Activated CD8-positive, alpha-beta memory T cell treated with anti-CD3 and anti-CD28 coated beads for 1 hour (primary cell): ENCODE data around the gene PSME3IP1.
"Not testable (repeated sequence)": the region's sequence is repeated elsewhere in the genome, so short reads cannot be mapped to it uniquely, and the experiment has no call there.

ENCODE experiments used
- DNase-seq, 2 donors: peaks; one replicate each; pipeline ENCODE4 v3.0.0-alpha.2; 2020; ENCODE audit warnings: low read depth in 1 of 2; ENCODE audit errors: extremely low read depth in 1 of 2

Gene PSME3IP1

DNA sequence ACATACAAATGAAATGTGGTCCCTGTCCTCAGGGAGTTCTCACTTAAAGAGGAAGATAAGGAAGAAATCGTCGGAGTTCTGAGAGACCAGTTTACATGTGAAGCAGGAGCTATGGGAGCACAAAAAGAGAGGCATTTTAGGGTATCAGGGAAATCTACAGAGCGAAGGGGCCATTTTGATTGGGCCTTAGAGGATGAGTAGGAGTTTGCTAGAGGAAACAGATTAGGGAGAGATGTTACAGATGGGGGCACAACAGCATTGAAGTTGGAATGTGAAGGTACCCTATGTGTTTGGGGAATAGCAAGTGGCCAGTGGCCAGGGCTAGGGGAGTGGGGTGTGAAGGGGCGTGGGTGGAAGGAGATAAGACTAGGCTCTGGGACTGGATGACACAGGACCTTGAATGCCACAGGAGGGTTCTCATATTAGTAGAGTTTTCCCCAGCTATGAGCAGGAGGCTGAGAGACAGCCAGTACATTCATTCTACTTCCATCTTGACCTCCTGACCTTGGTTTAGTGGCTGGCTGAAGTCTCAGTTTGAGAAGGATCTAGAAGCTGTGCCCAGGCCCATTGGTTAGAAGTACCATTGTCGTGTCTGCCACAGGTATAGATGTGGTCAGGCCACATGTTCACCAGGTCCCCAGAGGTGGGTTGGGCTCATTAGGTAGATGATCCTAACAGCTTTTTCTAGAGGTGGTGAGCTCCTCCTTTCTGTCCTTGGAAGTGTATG lies 58.6 kb downstream of the PSME3IP1 start:
- DNase-seq = no peak

DNA sequence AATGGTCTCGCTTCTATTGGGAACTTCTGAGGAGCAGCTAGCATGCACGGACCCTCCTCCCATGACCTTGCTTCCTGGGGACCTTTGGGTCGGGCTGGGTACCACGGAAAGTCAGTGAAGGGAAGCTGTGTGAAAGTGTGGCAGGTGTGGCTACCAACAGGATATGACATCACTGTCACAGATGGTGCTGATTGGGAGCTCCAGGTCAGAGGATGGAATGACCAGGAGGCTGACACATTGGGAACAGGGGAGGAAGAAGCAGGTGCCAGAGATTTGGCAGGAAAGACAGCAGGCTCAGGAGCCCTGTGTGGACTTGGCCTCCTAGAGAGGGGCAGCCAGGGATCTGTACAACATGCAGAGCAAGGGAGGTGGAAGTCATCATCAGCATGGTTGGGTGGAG lies 59.4 kb downstream of the PSME3IP1 start:
- no peak for DNase-seq

DNA sequence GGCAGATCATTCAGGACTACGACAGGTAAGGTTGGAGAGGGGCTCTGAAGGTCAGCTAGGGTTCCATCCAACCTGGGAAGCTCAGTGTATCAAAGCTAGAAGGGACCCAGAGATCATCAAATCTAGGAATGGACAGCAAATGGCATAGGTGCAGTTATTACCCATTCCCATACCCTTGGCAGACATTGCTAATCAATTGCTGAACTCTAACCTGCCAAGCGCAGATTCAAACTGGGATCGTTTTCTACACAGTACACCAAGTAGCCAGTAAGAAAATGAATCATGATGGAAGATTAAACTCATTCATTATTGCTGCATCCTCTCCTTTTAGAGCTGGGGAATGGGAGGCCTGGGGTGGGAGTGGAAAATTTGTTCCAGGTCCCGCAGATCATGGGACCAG lies 59.9 kb downstream of the PSME3IP1 start:
- DNase-seq = no peak

DNA sequence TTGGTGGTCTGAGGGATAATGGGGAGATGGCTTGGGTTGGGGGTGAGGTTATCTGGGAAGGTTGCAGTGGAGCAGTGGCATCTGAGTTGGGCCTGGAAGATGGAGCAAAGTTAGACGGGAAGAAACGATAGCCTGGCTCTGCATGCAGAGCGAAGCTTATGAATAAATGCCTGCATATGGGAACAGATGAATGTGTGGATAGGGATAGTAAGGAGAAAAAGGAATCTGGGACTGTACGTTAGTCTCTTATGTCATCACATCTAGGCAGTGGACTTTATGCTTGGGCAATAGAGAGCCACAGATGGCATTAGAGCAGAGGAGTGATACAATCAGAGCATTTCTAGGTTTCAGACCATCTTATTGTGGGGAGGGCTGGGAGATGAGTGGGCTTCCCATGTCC lies 60.5 kb downstream of the PSME3IP1 start:
- DNase-seq = no peak

DNA sequence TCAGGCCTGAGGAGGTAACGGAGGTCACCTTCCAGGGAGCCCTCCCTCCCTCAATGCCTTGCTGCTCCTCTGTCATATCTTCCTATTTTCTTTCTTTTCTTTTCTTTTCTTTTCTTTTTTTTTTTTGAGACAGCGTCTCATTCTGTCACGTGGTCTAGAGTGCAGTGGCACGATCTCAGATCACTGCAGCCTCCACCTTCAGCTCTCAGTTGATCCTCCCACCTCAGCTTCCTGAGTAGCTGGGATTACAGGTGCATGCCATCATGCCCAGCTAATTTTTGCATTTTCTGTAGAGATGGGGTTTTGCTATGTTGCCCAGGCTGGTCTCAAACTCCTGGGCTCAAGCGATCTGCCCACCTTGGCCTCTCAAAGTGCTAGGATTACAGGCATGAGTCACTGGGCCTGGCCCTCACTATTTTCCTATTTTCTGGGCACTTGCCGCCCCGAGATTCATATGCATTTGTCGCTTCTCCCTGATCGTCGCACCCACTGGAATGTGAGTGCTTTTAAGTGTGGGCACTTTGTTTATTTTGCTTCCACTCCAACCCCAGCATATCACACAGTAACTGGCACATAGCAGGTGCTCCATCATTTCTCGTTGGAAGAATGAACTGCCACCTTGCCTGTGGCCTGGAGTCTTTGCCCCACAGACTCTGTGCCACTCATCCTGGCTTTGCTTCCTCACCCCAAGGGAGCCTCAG lies 61.7 kb downstream of the PSME3IP1 start:
- no peak for DNase-seq

DNA sequence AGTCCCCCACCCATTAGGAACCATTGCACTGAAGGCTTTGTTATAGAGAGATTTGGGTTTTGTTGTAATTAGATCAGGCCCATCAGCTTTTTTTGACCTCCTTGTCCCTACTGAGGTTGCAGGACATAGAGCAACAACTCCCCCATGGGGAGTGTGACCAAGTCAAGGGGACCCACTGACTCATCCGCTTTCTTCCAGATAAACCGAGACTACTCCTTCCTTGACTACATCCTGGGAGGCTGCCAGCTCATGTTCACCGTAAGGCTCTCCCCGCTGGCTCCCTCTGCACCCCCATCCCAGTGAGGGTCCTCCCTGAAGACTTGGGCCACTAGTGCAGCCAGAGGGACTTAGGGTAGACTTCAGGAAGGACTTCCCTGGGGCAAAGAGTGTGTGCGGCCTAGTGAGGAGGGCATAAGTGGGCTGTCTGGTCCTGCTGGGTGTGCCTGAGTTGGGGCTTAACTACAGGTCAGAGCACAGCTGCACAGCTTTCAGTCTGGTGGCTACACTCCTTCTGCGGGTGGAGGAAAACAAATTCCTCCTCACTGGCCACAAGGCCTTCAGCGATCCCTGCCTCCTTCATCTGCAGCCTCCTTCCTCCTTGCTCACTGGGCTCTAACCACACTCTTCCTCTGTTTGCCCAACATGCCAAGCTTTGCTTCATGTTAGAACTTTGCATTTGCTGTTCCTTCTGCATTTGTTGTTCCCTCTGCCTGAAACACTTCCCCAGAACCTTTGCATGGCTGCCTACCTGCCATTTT lies 62.4 kb downstream of the PSME3IP1 start:
- no peak for DNase-seq

DNA sequence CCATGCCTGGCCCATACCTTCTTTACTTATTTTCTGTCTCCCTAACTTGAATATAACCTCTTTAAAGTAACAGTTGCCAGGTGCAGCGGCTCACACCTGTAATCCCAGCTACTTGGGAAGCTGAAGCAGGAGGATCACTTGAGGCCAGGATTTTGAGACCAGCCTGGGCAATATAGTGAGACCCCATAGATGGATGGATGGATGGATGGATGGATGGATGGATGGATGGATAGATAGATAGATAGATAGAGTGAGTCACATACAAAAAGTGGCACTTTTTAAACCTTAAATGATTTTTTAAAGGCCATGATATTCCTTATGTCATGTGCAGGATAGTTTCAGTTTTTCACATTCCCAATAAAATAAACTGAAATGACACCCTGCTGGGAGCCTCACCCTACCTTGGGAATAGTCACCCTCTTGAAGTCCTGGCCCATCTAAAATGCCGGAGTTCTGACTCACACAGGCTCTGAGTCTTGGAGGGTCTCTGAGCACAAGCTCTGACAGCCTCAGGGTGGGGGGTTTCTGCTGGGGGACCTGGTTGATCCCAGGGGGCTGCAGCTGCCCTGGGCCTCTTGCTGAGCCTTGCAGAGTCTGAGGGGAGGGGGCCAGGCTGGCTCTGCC lies 67.3 kb downstream of the PSME3IP1 start:
- DNase-seq = no peak

DNA sequence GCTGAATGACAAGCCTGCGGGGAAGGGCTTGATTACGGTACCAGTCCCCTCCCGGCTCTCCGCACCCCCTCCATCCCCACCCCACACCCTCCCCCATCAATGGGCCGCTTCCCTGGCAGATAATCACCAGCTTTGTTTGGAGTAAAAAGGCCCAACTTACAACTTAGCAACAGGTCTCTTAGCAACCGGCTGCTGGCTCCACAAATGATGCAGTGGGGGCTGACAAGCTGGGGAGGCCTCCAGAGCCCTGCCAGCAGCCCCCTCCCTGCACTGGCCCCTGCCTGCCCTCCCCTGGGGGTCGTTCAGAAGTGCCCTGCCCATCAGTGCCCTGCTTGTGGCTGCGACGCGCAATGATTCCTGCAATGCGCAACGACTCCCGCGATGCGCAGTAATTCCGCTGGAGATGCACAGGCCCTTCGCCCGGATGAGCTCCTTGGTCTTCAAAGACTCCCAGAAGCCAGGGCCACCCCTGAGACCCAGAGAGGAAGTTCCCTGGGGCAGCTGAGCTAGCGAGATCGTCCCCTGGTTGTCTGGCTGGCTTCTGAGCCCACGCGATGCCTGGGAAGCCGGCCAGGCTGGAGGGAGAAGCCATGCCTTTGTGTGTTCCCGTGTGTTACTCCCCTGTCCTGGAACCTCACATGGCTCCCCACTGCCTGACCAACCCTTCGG lies 70.2 kb downstream of the PSME3IP1 start:
- DNase-seq = no peak

DNA sequence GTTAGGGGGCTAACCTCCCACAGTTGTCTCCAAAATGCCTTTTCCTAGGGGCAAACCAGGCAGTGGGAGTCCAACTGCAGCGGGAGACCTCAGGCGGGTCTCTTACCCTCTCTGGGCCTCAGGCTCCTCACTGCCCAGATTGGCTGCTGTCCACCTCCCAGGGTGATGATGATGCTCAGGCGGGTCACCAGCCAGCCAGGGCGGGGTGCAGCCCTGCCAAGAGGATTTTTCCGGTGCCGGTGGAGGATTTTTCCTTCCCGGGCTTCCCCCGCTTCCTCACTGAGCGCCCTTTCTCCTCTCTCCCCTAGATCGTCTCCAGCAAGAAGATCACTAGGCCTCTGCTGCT lies 70.7 kb downstream of the PSME3IP1 start:
- DNase-seq = no peak

DNA sequence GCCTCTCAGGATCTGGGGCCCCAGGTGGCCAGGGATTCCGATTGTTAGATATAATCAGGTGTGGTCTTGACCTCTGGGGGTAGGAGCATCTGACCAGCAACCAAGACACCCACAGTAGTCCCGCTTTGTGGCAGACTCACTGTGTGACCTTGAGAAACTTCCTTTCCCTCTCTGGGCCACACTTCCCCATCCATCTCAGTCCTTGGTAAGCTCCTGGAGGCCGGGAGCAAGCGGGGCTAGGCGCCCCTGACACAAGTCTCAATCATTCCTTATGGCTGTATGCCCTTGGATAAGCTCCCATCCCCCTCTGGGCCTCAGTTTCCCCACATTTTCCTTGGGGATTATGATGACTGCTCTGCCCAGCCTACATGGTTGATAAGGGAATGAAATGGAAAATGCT lies 72.2 kb downstream of the PSME3IP1 start:
- DNase-seq = no peak

DNA sequence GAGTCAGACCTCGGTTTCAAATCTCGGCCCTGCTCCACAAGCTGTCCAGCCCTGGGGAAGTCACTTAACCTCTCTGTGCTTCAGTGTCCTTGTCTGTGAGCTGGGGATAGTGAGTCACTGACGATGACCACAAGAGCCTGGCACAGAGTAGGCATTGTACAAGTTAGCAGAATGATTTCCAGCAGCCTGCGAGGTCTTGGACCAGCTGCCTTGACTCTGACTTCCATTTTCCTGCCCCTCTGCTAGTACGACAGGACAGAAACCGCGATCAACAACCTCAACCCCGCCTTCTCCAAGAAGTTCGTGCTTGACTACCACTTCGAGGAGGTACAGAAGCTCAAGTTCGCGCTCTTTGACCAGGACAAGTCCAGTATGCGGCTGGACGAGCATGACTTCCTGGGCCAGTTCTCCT lies 72.8 kb downstream of the PSME3IP1 start:
- DNase-seq = no peak

DNA sequence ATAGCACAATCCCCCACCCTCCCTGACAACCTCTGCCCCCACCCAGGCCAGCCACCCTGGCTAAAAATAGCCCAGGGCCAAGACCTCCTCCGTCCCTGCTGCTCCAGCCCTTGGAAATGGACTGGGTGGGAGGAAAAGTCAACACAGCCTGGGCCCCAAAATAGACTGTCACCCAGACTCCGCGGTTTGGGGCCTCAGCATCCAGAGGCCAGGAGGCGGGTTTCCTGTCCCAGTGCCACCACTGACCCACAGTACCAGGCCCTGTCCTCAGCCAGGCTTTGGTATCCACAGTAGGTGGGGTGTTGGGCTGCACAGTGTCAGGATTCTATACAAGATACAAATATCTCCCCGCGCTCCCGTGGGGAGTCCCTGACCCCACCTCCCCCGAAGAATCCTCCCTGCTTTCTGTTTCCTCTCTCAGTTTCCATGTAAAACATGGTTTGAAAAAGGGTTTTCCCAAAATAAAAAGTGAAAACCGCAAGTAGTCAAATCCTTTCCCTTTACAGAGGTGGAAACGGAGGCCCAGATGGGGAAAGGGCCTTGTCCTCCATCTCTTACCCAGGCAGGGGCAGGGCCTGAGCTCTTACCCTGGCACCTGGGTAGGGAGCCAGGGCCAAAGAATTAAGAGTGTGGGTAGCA lies 73.3 kb downstream of the PSME3IP1 start:
- DNase-seq = no peak

DNA sequence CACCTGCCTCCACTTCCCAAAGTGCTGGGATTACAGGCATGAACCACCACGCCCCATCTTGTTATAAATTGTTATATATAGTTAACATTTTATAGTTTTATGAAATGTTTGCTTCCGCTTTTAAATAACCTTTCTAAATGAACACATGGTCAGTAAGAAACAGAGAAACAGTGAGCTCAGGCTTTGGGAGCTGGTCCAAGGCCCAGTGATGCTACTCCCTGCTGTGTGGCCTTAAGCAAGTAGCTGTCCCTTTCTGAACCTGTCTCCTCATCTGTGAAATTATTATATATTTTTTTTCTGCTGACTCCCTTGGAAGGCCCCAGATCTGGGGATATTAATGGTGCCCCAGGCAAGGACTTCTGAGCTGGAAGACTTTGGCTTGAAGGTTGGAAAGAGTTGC lies 74.4 kb downstream of the PSME3IP1 start:
- no peak for DNase-seq

DNA sequence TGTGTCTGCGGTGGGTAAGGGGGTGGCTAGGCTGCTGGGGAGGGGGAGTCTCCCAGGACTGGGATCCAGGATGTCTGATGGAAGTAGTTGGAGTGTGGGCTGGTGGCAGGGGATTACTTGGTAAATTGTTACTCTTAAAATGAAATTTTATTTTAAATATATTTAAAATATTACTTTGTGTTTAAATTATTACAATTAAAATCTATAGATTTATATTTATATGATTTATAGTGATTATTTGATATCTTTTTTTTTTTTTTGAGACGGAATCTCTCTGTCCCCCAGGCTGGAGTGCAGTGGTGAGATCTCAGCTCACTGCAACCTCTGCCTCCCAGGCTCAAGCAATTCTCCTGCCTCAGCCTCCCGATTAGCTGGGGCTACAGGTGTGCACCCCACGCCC lies 74.9 kb downstream of the PSME3IP1 start:
- DNase-seq = no peak

DNA sequence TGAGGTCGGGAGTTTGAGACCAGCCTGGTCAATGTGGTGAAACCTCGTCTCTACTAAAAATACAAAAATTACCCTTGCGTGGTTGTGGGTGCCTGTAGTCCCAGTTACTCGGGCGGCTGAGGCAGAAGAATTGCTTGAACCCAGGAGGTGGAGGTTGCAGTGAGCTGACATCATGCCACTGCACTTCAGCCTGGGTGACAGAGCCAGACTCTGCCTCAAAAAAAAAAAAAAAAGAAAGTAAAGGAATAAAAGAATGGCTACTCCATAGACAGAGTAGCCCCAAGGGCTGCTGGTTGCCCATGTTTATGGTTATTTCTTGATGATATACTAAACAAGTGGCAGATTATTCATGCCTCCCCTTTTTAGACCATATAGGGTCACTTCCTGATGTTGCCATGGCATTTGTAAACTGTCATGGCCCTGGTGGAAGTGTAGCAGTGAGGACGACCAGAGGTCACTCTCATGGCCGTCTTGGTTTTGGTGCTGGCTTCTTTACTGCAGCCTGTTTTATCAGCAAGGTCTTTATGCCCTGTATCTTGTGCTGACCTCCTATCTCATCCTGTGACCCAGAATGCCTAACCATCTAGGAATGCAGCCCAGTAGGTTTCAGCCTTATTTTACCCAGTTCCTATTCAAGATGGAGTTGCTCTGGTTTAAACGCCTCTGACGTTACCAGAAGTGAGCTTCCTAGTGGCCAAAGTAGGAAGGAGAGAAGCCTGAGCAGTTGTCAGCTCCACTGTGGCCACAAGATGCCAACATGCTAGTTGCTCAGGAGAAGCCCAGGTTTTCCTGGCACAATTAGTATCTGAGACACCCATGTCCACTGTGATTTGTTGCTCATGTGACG lies 76.4 kb downstream of the PSME3IP1 start:
- DNase-seq = not testable (repeated sequence)

DNA sequence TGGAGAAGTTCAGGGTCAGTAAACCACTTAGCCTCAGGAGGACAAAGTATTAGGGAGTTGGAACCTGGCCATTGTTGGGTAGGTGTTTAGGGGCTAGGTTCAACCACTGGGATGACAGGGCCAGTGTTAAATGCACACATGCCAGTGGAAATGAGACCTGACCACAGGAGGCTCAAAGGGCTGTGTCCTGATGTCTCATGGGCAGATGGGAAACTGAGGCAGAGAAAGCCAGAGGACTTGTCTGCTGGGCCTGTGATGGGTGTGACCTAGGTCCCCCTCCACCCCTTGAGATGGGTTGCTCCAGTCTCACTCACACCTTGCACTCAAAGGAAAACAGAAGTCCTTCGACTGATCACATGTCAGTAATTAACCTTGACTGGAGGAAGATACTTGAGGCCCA lies 77.4 kb downstream of the PSME3IP1 start:
- DNase-seq = no peak

DNA sequence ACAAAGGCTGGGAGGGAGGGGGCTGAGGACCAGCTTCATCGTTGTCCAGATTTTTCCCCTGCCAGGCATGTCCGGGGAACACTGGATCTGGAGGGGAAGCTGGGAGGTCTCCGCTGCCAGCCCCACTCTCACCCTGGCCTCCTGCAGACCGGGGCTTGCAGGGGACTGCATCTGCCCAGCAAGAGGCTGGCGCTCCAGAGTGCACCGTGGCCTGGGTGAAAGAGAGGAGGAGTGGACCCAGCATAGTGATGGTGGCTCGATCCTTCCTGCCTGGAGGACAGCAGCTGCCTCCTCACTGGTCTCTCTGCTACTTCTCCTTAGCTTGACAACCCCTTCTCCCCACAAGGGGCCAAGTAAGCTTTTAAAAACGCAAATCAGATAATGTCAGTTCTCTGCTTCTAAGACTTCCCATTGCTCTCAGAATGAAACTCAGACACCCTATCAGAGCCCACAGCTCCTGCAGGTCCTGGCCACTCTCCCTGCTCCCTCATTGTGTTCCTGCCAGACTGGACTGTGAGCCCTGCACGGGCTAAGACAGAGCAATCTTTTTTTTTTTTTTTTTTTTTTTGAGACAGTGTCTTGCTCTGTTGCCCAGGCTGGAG lies 78.4 kb downstream of the PSME3IP1 start:
- DNase-seq = no peak

DNA sequence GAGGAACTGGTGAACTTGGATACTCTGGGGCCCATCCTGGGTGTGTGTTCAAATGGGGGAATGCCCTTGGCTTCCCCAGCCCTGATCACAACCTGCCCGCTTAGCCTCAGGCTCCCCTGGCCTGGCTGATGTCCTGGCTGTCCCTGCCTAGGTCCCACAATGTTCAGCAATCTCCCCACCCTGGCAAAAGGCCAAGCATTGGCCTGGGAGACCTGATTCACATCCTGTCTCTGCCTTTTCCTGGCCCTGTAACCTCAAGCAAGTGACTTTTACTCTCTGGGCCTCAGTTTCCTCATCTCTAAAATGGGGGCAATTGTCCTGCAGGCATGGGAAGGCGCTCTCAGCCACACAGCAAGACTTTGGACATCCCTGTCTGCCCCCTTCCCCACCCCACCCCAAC lies 79.1 kb downstream of the PSME3IP1 start:
- no peak for DNase-seq

DNA sequence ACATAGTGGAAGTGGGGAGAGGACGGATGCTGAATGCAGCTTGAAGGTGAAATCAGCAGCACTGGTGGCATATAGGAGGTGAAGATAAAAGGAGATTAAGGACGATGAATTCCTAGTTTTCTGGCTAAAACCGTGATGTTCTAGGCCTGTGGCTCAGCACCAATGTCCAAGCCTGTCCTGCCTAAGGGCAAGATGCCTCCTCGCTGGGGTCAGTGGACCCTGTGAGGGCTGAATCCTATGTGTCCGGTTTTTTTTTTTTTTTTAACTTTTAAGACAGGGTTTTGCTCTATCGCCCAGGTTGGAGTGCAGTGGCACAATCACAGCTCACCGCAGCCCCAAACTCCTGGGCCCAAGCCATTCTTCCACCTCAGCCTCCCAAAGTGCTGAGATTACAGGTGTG lies 80.7 kb downstream of the PSME3IP1 start:
- DNase-seq = no peak
